ENCODE results near the gene BEND3. TPM values are rescaled to one million over a fixed set of nuclear protein-coding genes. Genes with fewer than 3 reads are reported as not detected.

Gene BEND3
- total and polyA plus RNA-seq, 2 experiments from 2014 or later: 3.4 to 7.7 TPM

GRCh38 chr6:107105511-107106116 is 9.7 kb downstream of the BEND3 start:
- peaks cover 33% of the 10 kb centered on the region for H3K4me1 ChIP-seq (ENCODE audit: low read depth)
- H3K4me3 ChIP-seq: no peak overlapping the region
- no peak for DNase-seq (ENCODE audit: low read depth in 1 of 2, low spot score in 1 of 2)
- TF ChIP-seq CTCF (IDR thresholded peaks at IDR 0.05; ENCODE audit: low read depth, low read length): no peak
- no peaks in the 10 kb centered on the region for H3K9me3 ChIP-seq (ENCODE audit: low read depth)
- H3K36me3 ChIP-seq: no peaks in the 10 kb centered on the region
- no peaks in the 10 kb centered on the region for H3K27me3 ChIP-seq
- peak overlapping the region; percentile 49 for H3K27ac ChIP-seq

GRCh38 chr6:107103082-107103481 is 12.2 kb downstream of the BEND3 start:
- Histone ChIP-seq H3K27ac (peak overlapping the region; percentile 68), H3K27me3 (no peaks in the 10 kb centered on the region), H3K4me3 (no peak overlapping the region), H3K36me3 (no peaks in the 10 kb centered on the region), H3K9me3 (ENCODE audit: low read depth) (no peaks in the 10 kb centered on the region), H3K4me1 (ENCODE audit: low read depth) (peaks cover 38% of the 10 kb centered on the region)
- no peak for TF ChIP-seq CTCF (IDR thresholded peaks at IDR 0.05; ENCODE audit: low read depth, low read length)
- no peak for DNase-seq (ENCODE audit: low read depth in 1 of 2, low spot score in 1 of 2)

GRCh38 chr6:107102414-107102805 is 12.9 kb downstream of the BEND3 start:
- no peak for TF ChIP-seq CTCF (IDR thresholded peaks at IDR 0.05; ENCODE audit: low read depth, low read length)
- H3K27ac ChIP-seq: peak overlapping the region; percentile 68
- no peaks in the 10 kb centered on the region for H3K27me3 ChIP-seq
- peak in 1 of 2 donors; percentile 24 for DNase-seq (ENCODE audit: low read depth in 1 of 2, low spot score in 1 of 2)
- H3K9me3 ChIP-seq (ENCODE audit: low read depth): no peaks in the 10 kb centered on the region
- no peak overlapping the region for H3K4me3 ChIP-seq
- H3K36me3 ChIP-seq: no peaks in the 10 kb centered on the region
- peaks cover 38% of the 10 kb centered on the region for H3K4me1 ChIP-seq (ENCODE audit: low read depth)

GRCh38 chr6:107101686-107102413 is 13.5 kb downstream of the BEND3 start:
- no peak for DNase-seq (ENCODE audit: low read depth in 1 of 2, low spot score in 1 of 2)
- Histone ChIP-seq H3K4me1 (ENCODE audit: low read depth) (peaks cover 38% of the 10 kb centered on the region), H3K36me3 (no peaks in the 10 kb centered on the region), H3K9me3 (ENCODE audit: low read depth) (no peaks in the 10 kb centered on the region), H3K27me3 (no peaks in the 10 kb centered on the region), H3K4me3 (no peak overlapping the region), H3K27ac (peak overlapping the region; percentile 68)
- TF ChIP-seq CTCF (IDR thresholded peaks at IDR 0.05; ENCODE audit: low read depth, low read length): no peak

GRCh38 chr6:107101211-107101610 is 14.1 kb downstream of the BEND3 start:
- Histone ChIP-seq H3K27ac (no peak overlapping the region), H3K4me1 (ENCODE audit: low read depth) (peaks cover 34% of the 10 kb centered on the region), H3K36me3 (no peaks in the 10 kb centered on the region), H3K9me3 (ENCODE audit: low read depth) (no peaks in the 10 kb centered on the region), H3K4me3 (no peak overlapping the region), H3K27me3 (no peaks in the 10 kb centered on the region)
- no peak for TF ChIP-seq CTCF (IDR thresholded peaks at IDR 0.05; ENCODE audit: low read depth, low read length)
- no peak for DNase-seq (ENCODE audit: low read depth in 1 of 2, low spot score in 1 of 2)
